ENCODE data around the gene SUSD1.

DNA sequence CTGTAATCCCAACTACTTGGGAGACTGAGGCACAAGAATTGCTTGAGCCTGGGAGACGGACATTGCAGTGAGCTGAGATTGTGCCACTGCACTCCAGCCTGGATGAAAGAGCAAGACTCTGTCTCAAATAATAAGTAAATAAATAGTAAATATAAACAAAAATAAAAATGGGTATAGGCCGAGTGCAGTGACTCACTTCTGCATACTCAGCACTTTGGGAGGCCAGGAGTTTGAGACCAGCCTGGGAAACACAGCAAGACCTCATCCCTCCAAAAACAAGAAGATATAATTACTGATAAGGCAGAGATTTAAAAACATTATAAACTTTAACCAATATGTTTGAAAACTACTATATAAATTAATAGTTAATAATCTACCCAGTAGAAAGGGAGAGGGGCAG lies 37.8 kb upstream of the SUSD1 start:
- TF ChIP-seq, protein P1, sequence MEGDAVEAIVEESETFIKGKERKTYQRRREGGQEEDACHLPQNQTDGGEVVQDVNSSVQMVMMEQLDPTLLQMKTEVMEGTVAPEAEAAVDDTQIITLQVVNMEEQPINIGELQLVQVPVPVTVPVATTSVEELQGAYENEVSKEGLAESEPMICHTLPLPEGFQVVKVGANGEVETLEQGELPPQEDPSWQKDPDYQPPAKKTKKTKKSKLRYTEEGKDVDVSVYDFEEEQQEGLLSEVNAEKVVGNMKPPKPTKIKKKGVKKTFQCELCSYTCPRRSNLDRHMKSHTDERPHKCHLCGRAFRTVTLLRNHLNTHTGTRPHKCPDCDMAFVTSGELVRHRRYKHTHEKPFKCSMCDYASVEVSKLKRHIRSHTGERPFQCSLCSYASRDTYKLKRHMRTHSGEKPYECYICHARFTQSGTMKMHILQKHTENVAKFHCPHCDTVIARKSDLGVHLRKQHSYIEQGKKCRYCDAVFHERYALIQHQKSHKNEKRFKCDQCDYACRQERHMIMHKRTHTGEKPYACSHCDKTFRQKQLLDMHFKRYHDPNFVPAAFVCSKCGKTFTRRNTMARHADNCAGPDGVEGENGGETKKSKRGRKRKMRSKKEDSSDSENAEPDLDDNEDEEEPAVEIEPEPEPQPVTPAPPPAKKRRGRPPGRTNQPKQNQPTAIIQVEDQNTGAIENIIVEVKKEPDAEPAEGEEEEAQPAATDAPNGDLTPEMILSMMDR (IDR thresholded peaks at IDR 0.05) = no peak
- no peak for TF ChIP-seq POLR2A (IDR thresholded peaks at IDR 0.05)
- no peak for TF ChIP-seq EP300 (IDR thresholded peaks at IDR 0.05)

Data from ovary (tissue), 3 donors.